GM20000 (cell line): ENCODE results near the gene EIF2A.

Experiments used
- DNase-seq: peaks from one replicate; pipeline ENCODE4 v3.0.0; 2012; ENCODE audit warnings: low spot score
- TF ChIP-seq, protein P1 (sequence below): IDR thresholded peaks from 2 replicates; pipeline ENCODE4 v1.5.1; 2012; ENCODE audit warnings: mild to moderate bottlenecking, control low read depth; ENCODE audit errors: extremely low read depth, missing control alignments

Gene EIF2A

DNA sequence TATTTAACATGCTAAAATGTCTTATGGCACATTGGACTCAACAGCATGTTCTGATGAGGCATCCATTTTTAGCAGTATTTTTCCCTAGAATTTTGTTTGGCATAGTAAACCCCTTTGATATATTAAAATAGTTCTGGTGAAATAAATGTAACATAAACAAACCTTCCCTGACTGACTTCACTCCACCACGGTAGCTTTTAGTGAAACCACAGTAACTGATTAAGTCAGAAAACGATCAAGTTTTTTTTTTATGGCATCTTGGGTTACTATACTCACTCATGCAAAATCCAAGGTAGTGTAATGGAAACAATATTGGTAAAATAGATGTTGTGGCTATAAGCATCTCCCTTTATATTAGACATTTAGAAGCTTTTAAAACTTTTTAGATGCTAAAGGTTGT lies 3.1 kb upstream of the EIF2A start:
- DNase-seq: no peak
- TF ChIP-seq, protein P1, sequence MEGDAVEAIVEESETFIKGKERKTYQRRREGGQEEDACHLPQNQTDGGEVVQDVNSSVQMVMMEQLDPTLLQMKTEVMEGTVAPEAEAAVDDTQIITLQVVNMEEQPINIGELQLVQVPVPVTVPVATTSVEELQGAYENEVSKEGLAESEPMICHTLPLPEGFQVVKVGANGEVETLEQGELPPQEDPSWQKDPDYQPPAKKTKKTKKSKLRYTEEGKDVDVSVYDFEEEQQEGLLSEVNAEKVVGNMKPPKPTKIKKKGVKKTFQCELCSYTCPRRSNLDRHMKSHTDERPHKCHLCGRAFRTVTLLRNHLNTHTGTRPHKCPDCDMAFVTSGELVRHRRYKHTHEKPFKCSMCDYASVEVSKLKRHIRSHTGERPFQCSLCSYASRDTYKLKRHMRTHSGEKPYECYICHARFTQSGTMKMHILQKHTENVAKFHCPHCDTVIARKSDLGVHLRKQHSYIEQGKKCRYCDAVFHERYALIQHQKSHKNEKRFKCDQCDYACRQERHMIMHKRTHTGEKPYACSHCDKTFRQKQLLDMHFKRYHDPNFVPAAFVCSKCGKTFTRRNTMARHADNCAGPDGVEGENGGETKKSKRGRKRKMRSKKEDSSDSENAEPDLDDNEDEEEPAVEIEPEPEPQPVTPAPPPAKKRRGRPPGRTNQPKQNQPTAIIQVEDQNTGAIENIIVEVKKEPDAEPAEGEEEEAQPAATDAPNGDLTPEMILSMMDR: no peak

DNA sequence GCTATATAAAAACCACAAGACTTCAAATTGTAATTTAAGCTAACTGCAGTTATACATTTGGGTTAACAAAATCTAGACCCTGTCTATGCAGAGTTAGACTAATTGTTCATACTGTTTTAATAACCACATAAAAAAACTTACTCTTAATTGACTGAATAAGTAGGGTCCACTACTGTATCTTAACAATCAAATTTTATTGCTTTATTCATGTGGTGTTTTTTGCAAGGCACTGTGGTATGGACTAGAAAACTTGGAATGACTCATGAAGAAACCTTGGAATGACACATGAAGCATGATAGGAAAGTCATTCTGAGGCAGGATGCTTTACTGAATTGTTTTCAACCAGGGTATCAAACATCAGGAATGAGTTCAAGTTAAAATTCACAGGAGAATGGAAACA lies 2.5 kb upstream of the EIF2A start:
- no peak for DNase-seq
- TF ChIP-seq, protein P1: no peak

DNA sequence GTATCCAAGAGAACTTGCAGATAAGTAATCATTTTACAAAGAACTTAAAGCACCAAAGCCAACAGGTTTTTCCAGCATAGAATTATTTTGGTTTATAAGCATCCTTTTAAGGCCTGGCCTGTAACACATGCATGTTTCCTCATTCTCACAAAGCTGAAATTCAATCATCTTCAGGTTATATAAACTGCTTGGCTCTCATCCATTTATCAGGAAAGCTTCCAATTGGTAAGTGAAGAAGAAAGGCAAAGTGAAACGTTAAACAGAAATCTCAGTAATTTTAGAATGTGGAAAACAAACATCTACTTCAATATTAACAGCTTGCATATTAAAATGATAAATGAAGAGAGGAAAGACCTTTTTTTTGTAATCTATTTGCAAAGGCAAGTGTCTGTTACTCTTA lies 1.9 kb upstream of the EIF2A start:
- TF ChIP-seq, protein P1: no peak
- no peak for DNase-seq

DNA sequence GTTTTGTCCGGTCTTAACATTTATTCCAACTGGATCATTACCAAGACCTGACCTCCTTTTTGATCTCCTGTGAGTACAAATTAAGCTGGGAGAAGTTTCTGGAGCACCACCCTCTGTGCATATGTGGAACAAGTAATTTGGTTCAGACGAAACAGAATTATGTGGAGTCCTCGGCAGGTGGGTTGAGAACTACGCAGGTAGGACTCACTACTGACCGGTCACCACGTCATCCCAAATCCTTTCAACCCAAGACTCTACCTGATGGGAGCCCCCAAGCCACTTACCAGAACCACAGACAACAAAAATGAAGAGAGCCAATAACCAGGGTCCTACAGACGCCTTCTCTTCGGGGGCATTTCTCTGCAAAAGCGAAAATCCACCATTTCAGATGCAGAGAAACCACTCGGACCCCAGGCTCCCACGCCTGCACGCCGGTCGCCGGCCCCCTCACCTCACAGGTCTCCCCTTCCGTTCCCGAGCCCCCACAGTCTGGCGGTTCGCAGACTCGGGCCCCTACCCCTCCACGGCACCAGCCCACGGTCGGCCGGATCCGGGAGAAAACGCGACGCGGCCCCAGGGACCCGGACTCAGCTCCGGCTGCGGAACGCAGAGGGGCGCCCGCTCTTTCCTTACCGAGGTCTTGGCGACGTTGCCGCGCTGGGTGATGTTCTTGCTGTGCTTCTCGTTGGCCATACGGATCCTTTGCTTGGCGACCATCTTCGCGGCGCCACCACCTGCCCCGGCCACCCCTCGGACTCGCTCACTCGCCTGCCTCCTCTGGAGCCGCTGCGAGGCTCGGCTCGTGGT lies 965 bp upstream of the EIF2A start:
- DNase-seq: peak; percentile 7
- TF ChIP-seq, protein P1: peak; percentile 8

DNA sequence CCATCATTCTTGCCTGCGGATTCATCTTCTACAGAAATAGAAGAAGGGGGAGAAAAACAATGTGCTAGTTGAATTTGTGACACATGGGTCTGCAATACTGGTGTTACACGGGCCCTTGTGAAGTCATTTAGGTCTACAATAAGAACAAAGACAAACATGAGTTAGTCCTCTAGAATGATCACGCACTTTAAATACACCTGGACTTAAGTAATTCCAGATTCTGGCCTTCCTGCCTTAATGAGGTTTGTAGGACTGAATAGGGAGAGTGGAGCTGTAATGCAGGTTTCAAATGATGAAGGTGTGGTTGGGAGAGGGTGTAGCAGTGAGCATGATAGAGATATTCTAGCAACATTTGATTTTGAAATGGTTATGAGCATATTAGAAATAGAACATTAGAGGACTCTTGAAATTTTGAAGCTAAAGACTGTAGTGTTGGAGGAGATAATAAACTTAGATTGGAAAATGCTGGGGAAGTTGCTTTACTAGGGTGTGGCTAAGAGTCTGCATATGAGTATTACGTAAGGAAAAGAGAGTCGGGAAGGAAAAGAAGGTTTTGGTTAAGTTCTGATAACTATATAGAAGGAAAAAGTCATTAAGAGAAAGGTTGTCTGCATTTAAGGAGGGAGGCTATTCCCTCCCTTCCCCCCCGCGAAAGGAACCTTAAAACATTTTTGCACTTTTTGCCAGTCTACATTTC lies 606 bp downstream of the EIF2A start:
- TF ChIP-seq, protein P1: no peak
- DNase-seq: no peak

DNA sequence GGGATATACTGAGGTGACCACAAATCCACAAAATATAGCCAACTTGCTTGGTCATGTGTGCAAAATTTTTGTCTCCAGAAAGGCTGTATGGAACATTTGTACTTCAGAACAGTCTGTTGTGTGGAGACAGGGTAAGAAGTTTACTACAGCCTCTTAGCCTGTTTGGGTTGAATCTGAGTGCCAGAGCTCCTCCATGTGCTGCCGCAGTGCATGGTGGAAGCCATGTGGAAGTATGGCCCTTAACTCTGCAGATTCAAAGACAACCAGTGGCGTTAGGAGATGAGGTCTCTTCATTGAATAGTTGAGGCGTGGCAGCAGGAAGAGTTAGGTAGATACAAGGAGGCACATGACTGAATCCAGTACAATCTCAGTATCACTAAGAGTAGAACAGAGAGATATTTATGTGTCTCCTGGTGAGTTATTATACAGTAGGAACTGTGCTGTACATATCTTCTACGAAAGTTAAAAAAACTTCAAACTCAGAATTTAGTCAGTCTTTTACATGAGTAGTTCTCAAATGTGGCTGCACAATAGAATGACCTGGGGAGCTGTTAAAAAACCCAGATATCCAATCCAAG lies 9.4 kb downstream of the EIF2A start:
- DNase-seq: no peak
- TF ChIP-seq, protein P1: no peak

DNA sequence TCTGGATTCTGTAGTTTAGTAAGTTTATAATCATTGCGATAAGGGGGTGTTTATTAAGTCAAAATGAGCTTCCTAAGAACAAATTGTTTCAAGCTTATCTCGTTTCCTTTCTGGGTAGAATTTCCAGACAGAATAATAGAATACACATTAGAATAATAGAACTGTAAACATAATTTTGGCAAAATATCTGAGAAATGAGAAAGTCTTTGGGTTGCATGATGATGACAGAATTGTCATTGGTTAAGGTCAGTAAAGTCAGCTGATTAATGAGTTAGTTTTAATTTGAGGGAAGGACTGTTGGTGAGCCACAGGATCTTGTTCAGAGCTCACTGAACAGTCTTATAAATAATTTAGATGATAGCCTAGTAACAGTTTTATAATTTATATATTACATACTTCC lies 10.2 kb downstream of the EIF2A start:
- TF ChIP-seq, protein P1: no peak
- no peak for DNase-seq
